Spleen (tissue), 11 donors: Measurements from ENCODE around the gene DOCK10. TPM values are rescaled to one million over a fixed set of nuclear protein-coding genes. Genes with fewer than 3 reads are reported as not detected.

Experiments used
- DNase-seq: peaks from one replicate; pipeline ENCODE4 v3.0.0-alpha.2; 2020
- H3K27ac ChIP-seq, 8 donors: fragments of 200-600 bp; sonication (generic) in 7 of 8; 1 replicate in 4 of 8; 2 replicates in 4 of 8; pipeline versions ENCODE4 v1.5.0 to v1.8.0; 2016 to 2021; ENCODE audit warnings: inconsistent platforms in 4 of 8, mild to moderate bottlenecking in 4 of 8, moderate library complexity in 1 of 8
- H3K27me3 ChIP-seq, 7 donors: fragments of 200-600 bp; sonication (generic) in 6 of 7; replicated peaks in 1 of 7; 1 replicate in 4 of 7; 2 replicates in 3 of 7; pipeline versions ENCODE4 v1.5.0 to v1.8.0; 2016 to 2021; ENCODE audit warnings: inconsistent platforms in 3 of 7, mild to moderate bottlenecking in 1 of 7
- H3K36me3 ChIP-seq, 6 donors: fragments of 200-600 bp; sonication (generic) in 5 of 6; 1 replicate in 4 of 6; 2 replicates in 2 of 6; pipeline versions ENCODE4 v1.5.0 to v1.8.0; 2016 to 2021; ENCODE audit warnings: inconsistent platforms in 2 of 6
- H3K4me1 ChIP-seq, 6 donors: fragments of 200-600 bp; sonication (generic) in 5 of 6; 1 replicate in 3 of 6; 2 replicates in 3 of 6; pipeline versions ENCODE4 v1.5.0 to v1.8.0; 2016 to 2021; ENCODE audit warnings: inconsistent platforms in 3 of 6
- H3K4me3 ChIP-seq, 8 donors: fragments of 200-600 bp; sonication (generic) in 7 of 8; 1 replicate in 4 of 8; 2 replicates in 4 of 8; pipeline versions ENCODE4 v1.5.0 to v1.8.0; 2016 to 2021; ENCODE audit warnings: inconsistent platforms in 4 of 8, mild to moderate bottlenecking in 4 of 8, moderate library complexity in 2 of 8
- H3K9me3 ChIP-seq, 8 donors: fragments of 200-600 bp; sonication (generic) in 7 of 8; 1 replicate in 4 of 8; 2 replicates in 4 of 8; pipeline versions ENCODE4 v1.5.0 to v1.8.0; 2016 to 2021; ENCODE audit warnings: inconsistent platforms in 4 of 8
- CTCF ChIP-seq, 11 experiments: fragments of 200-600 bp in 7 of 11; fragments of 450-650 bp in 4 of 11; sonication (generic) in 4 of 11; IDR thresholded peaks in 8 of 11; conservative IDR thresholded peaks in 3 of 11; 1 replicate in 7 of 11; 2 replicates in 4 of 11; pipeline versions ENCODE4 v1.4.0 to v1.8.0; 2016 to 2021; ENCODE audit warnings: antibody characterized with exemption in 11 of 11, inconsistent platforms in 4 of 11, mild to moderate bottlenecking in 1 of 11
- POLR2A ChIP-seq, 3 donors: fragments of 450-650 bp; IDR thresholded peaks; one replicate each; pipeline ENCODE4 v1.5.1; 2017; ENCODE audit warnings: antibody characterized with exemption in 3 of 3, mild to moderate bottlenecking in 1 of 3
- POLR2AphosphoS5 ChIP-seq, 3 donors: sonication (generic); formaldehyde crosslinking; IDR thresholded peaks; one replicate each; pipeline ENCODE4 v1.5.1; 2017; ENCODE audit warnings: antibody characterized with exemption in 3 of 3
- WGBS, 5 donors: extraction: QIAGEN DNeasy Blood & Tissue Kit in 3 of 5; methylation state at CpG; one replicate each; pipeline versions ENCODE4 v1.1.5 to v1.1.7; 2013 to 2018; 5-methylcytosine and 5-hydroxymethylcytosine counted together
- intact Hi-C: fragments of 100-400 bp; cut with DNase I; formaldehyde crosslinking; loops from one replicate; pipeline ENCODE4 v1.15.0; 2023; ENCODE audit warnings: low total_unique reads
- polyA plus RNA-seq, 3 donors: library from polyadenylated mRNA; stranded (reverse); fragments of 200-250 nt; gene quantifications; one replicate each; pipeline ENCODE4 v1.2.1, GENCODE V29; 2013
- total RNA-seq, 7 donors: library from RNA; depleted of rRNA in 3 of 7; stranded (reverse); fragments of >200 nt in 3 of 7; fragmentation: NEBNext Ultra II Directional in 4 of 7; extraction: Animal tissue kit (Norgen Biotek cat#: 25700) in 4 of 7; gene quantifications; one replicate each; pipeline versions ENCODE4 v1.1.0 to v1.2.1, GENCODE V29; 2016 to 2021
- donor health status: healthy with polysubstance abuse.
- donor health status: DM: no; HTN: no; CAD: no; lungs with moderate emphysema.
- donor health status: DM: no; HTN: no; CAD: no.
- donor health status: Bipolar disorder and iron deficiency.
- donor health status: healthy.
- donor health status: DM: no; HTN: no; CAD: no.
- donor health status: DM: yes; HTN: yes; CAD: no.

DOCK10 gene
- total and polyA plus RNA-seq, 10 donors, result 12.5 to 203 (median 158) TPM

DNA sequence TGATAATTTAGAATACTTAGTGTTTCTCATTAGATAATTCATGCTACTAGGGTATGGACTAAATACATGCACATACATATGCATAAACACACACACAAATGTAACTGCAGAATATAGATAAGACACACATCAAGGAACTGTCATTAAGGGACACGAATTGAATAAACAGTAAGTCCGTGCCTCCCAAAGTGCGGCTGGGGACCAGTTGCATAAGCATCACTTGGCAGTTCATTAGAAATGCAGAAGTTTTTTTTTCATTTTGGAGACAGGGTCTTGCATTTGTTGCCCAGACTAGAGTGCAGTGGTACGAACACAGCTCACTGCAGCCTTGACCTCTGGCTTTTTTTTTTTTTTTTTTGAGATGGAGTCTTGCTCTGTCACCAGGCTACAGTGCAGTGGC is 196.1 kb downstream of the DOCK10 start:
- Histone ChIP-seq H3K36me3 (peaks cover 0 to 100% (median 89%) of the 10 kb centered on the region in 6 donors), H3K27me3 (no peaks in the 10 kb centered on the region), H3K27ac (peak overlapping the region in 1 of 8 donors; percentile 28), H3K4me3 (no peak overlapping the region), H3K9me3 (no peaks in the 10 kb centered on the region), H3K4me1 (peaks cover 0 to 6% (median 0%) of the 10 kb centered on the region in 6 donors)
- intact Hi-C loops, result no loop called here
- no peak for TF ChIP-seq POLR2A (IDR thresholded peaks at IDR 0.05)
- DNase-seq, result no peak
- WGBS, 5 donors, result 82 to 88% (median 88%) methylated on average over 4 of the region's 4 CpGs

- Histone ChIP-seq H3K27ac (no peak overlapping the region), H3K27me3 (no peaks in the 10 kb centered on the region), H3K4me3 (no peak overlapping the region), H3K9me3 (peaks cover 0 to 5% (median 1%) of the 10 kb centered on the region in 8 donors), H3K36me3 (peaks cover 0 to 100% (median 90%) of the 10 kb centered on the region in 6 donors), H3K4me1 (peaks cover 0 to 7% (median under 1%) of the 10 kb centered on the region in 6 donors)
- intact Hi-C loops, result no loop called here
- WGBS, 5 donors, result 89 to 97% (median 93%) methylated on average over 2 of the region's 2 CpGs
- TF ChIP-seq POLR2AphosphoS5 (IDR thresholded peaks at IDR 0.05), result no peak
- TF ChIP-seq CTCF (IDR thresholded peaks at IDR 0.05 in 8 of 11, conservative IDR thresholded peaks at IDR 0.05 in 3 of 11), result no peak
- no peak for TF ChIP-seq POLR2A (IDR thresholded peaks at IDR 0.05)
- DNase-seq, result no peak
Observed at GRCh38 chr2:224843141-224843540, 199.1 kb downstream of the DOCK10 start.

DNA sequence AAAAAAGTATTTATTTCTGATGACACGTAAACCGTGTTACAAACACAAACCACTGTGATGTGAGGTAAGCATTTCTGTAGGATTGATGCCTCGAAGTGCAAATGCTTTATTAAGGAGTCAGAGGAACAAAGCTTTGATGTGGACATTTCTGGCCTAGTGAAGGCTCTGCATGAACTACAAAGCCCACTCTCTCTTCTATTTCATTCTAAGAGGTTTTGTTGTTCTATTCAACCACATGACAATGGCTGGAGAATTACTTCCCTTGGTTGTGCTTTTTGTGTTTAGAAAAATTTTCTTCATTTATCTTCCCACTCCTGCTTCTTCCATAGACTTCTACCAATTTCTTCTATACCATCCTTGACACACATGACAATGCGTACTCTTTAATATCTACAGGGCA is 200.4 kb downstream of the DOCK10 start:
- Histone ChIP-seq H3K27ac (no peak overlapping the region), H3K27me3 (no peaks in the 10 kb centered on the region), H3K36me3 (peaks cover 0 to 100% (median 90%) of the 10 kb centered on the region in 6 donors), H3K4me3 (no peak overlapping the region), H3K9me3 (peaks cover 0 to 5% (median 1%) of the 10 kb centered on the region in 8 donors), H3K4me1 (peaks cover 0 to 15% (median 8%) of the 10 kb centered on the region in 6 donors)
- no peak for TF ChIP-seq POLR2A (IDR thresholded peaks at IDR 0.05)
- TF ChIP-seq CTCF (IDR thresholded peaks at IDR 0.05 in 8 of 11, conservative IDR thresholded peaks at IDR 0.05 in 3 of 11), result no peak
- no peak for TF ChIP-seq POLR2AphosphoS5 (IDR thresholded peaks at IDR 0.05)
- no peak for DNase-seq
- intact Hi-C loops, result no loop called here
- 91 to 98% (median 95%) methylated on average over 4 of the region's 4 CpGs for WGBS, 5 donors

DNA sequence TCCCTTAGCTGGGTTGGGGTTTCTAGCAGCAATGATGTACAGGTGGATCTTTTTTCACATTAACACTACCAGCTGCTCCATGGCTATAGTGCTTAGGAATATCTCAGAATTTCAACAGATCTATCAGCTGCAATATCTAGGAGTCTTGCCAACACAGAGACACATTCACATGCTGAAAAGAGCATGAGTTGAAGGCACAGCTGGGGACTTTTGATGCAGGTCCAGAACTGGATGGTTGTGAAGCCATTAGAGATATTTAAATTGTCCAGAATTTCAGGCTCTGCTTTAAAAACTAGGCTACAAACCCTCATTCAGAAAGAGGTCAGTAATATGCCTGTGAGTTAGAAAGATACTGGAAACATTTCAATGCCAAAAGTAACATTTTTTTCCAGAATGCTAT is 203.9 kb downstream of the DOCK10 start:
- Histone ChIP-seq H3K9me3 (peaks cover 0 to 5% (median 1%) of the 10 kb centered on the region in 8 donors), H3K4me3 (no peak overlapping the region), H3K36me3 (peaks cover 0 to 100% (median 87%) of the 10 kb centered on the region in 6 donors), H3K27ac (no peak overlapping the region), H3K4me1 (peaks cover 0 to 15% (median 8%) of the 10 kb centered on the region in 6 donors), H3K27me3 (no peaks in the 10 kb centered on the region)
- intact Hi-C loops, result no loop called here
- TF ChIP-seq POLR2A (IDR thresholded peaks at IDR 0.05) (no peak), POLR2AphosphoS5 (IDR thresholded peaks at IDR 0.05) (no peak), CTCF (IDR thresholded peaks at IDR 0.05 in 8 of 11, conservative IDR thresholded peaks at IDR 0.05 in 3 of 11) (no peak)
- DNase-seq, result no peak

DNA sequence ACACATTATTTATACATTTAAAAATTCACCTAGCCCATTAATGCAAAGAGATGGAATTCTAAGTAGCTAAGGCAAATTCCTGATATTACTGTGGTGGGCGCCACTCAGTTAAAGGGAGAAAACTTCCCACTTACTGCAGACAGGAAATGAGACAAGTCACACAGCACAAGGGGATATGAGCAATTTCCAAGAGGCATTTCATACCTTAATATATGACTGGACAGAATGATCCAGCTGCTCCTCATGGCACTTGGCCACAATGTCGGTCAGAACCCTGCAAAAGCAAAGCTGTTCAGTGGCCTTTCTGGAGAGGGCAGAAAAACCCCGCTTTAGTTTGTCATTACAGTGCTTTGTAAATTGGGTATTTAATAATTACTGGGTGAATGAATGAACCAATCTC is 204.7 kb downstream of the DOCK10 start:
- TF ChIP-seq POLR2AphosphoS5 (IDR thresholded peaks at IDR 0.05) (peak in 1 of 3 donors; percentile 15), CTCF (IDR thresholded peaks at IDR 0.05 in 8 of 11, conservative IDR thresholded peaks at IDR 0.05 in 3 of 11) (no peak)
- DNase-seq, result no peak
- Histone ChIP-seq H3K27me3 (no peaks in the 10 kb centered on the region), H3K36me3 (peaks cover 0 to 100% (median 87%) of the 10 kb centered on the region in 6 donors), H3K27ac (no peak overlapping the region), H3K4me3 (no peak overlapping the region), H3K4me1 (peaks cover 0 to 15% (median 8%) of the 10 kb centered on the region in 6 donors), H3K9me3 (peaks cover 0 to 5% (median 1%) of the 10 kb centered on the region in 8 donors)
- WGBS, 5 donors, result 51 to 81% (median 72%) methylated on average over 3 of the region's 3 CpGs
- intact Hi-C loops, result no loop called here
